Psoas muscle (tissue), 8 donors: Measurements from ENCODE around the gene WDR5. TPM values are rescaled to one million over a fixed set of nuclear protein-coding genes. Genes with fewer than 3 reads are reported as not detected.
A peak's percentile ranks its signal among the peaks of the same experiment; 100 is the strongest.

Source experiments
- ATAC-seq, 4 donors: fragments of 200-7000 bp; cut with Tn5 transposase; one replicate each; pipeline ENCODE4 v1.9.1; 2020; ENCODE audit warnings: moderate library complexity in 3 of 4, mild to moderate bottlenecking in 2 of 4
- DNase-seq, 2 donors: peaks; one replicate each; pipeline ENCODE4 v3.0.0-alpha.2; 2020
- H3K27ac ChIP-seq: fragments of 200-600 bp; one replicate; pipeline ENCODE4 v1.8.0; 2022
- H3K27me3 ChIP-seq, 3 donors: fragments of 200-600 bp in 1 of 3; one replicate each; pipeline versions ENCODE4 v1.6.1 to v1.8.0; 2013 to 2022; ENCODE audit warnings: low read length in 2 of 3, mild to moderate bottlenecking in 2 of 3, moderate library complexity in 1 of 3; ENCODE audit not compliant: insufficient read depth in 3 of 3
- H3K36me3 ChIP-seq, 2 donors: fragments of 200-600 bp in 1 of 2; one replicate each; pipeline versions ENCODE4 v1.6.1 to v1.8.0; 2013 to 2022; ENCODE audit warnings: low read depth in 1 of 2, mild to moderate bottlenecking in 1 of 2, moderate library complexity in 1 of 2; ENCODE audit not compliant: insufficient read depth in 1 of 2
- H3K4me1 ChIP-seq: fragments of 200-600 bp; one replicate; pipeline ENCODE4 v1.8.0; 2022
- H3K4me3 ChIP-seq: fragments of 200-600 bp; one replicate; pipeline ENCODE4 v1.8.0; 2022; ENCODE audit warnings: mild to moderate bottlenecking
- H3K9me3 ChIP-seq: fragments of 200-600 bp; one replicate; pipeline ENCODE4 v1.8.0; 2022
- CTCF ChIP-seq: fragments of 200-600 bp; IDR thresholded peaks from one replicate; pipeline ENCODE4 v1.8.0; 2022; ENCODE audit warnings: antibody characterized with exemption
- WGBS, 3 donors: extraction: QIAGEN DNeasy Blood & Tissue Kit; methylation state at CpG; one replicate each; pipeline versions ENCODE4 v1.1.6 to v1.1.7; 2013; 5-methylcytosine and 5-hydroxymethylcytosine counted together
- intact Hi-C, 2 donors: fragments of 100-400 bp; cut with DNase I; formaldehyde crosslinking; loops; one replicate each; pipeline versions ENCODE4 v1.11.0 to v1.14.2; 2022
- polyA plus RNA-seq, 3 donors: library from polyadenylated mRNA; stranded (reverse); fragments of 200-250 nt; gene quantifications; one replicate each; pipeline ENCODE4 v1.2.3, GENCODE V29; 2013
- total RNA-seq, 4 donors: library from RNA; stranded (reverse); fragmentation: NEBNext Ultra II Directional in 2 of 4; extraction: Animal tissue kit (Norgen Biotek cat#: 25700) in 2 of 4; gene quantifications; one replicate each; pipeline versions ENCODE4 v1.2.1 to v1.2.4, GENCODE V29; 2021 to 2023
- donor health status: healthy with polysubstance abuse.
- donor health status: DM: no; HTN: no; CAD: no; lungs with moderate emphysema.
- donor health status: Bipolar disorder and iron deficiency.
- donor health status: healthy.
- donor health status: DM: yes; HTN: yes; CAD: no.
- donor health status: DM: no; HTN: no; CAD: no.
- donor health status: DM: no; HTN: no; CAD: no.
- donor health status: DM: yes; HTN: yes; CAD: no.

WDR5 gene
- total and polyA plus RNA-seq, 7 donors = 21.4 to 52.0 (median 30.1) TPM

- peak in 1 of 2 donors; percentile 40 for DNase-seq
- no peak overlapping the region for H3K27ac ChIP-seq
- WGBS, 3 donors = 62 to 79% (median 70%) methylated on average over 13 of the region's 13 CpGs
- no peak for TF ChIP-seq CTCF
- intact Hi-C loops = no loop called here
- no peaks in the 10 kb centered on the region for H3K27me3 ChIP-seq
- H3K4me1 ChIP-seq = peaks cover 10% of the 10 kb centered on the region
- ATAC-seq = no peak
- no peak overlapping the region for H3K4me3 ChIP-seq
- H3K36me3 ChIP-seq = no peaks in the 10 kb centered on the region
- H3K9me3 ChIP-seq = no peaks in the 10 kb centered on the region
These were observed 8.8 kb upstream of the WDR5 start for GRCh38 chr9:134127065-134127580.

GRCh38 chr9:134127616-134128015 lies 8.3 kb upstream of the WDR5 start:
- Histone ChIP-seq H3K4me3 (no peak overlapping the region), H3K27ac (no peak overlapping the region), H3K4me1 (peaks cover 10% of the 10 kb centered on the region), H3K36me3 (no peaks in the 10 kb centered on the region), H3K9me3 (no peaks in the 10 kb centered on the region), H3K27me3 (no peaks in the 10 kb centered on the region)
- WGBS, 3 donors = 84 to 97% (median 94%) methylated on average over 11 to 12 of the region's 12 CpGs
- intact Hi-C loops = no loop called here
- DNase-seq = no peak
- TF ChIP-seq CTCF = no peak
- ATAC-seq = no peak

DNA sequence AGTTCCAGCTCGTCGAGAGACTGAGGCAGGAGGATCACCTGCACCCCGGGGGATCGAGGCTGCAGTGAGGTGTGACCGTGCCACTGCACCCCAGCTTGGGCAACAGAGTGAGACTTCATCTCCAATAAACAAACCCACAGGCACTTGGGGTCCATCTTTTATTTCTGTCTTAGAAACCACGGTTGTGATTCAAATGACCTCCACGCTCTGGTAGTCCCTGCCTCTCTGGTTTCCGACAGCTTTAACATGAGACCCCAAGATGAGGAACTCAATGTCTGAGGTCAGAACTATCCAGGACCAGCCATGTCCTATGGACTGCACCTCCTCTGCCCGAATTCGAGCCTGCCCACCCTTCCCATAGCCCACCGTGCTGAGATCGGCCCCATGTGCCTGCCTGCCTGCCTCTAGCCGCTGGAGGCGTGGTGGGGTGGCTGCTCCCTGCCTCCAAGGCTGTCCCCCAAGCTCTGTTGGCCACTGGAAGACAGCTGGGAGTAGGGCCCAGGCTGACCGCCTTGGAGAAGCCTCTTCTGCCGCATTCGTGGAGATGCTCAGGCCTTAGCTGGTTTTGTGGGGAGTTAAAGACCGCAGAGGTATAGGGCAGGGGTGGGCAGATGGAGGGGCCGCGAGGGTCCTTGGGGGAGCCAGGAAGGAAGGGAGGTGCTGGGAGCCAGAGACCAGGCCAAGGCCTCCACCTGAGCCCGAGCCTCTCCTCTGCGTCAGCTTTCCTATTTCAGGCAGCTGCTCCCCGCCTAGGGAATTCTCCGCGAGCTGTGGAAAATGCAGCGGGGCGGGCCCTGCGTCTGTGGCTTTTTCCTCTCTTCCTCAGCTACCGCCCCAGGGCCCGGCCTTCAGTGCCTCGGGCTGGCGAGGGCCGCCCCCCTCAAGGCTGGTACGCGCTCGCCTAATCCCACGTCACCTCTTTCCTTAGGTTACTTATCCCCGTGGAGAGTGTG lies 6.9 kb upstream of the WDR5 start:
- peaks cover 10% of the 10 kb centered on the region for H3K4me1 ChIP-seq
- H3K4me3 ChIP-seq = no peak overlapping the region
- DNase-seq = peak in 1 of 2 donors; percentile 73
- ATAC-seq = peak in 1 of 4 donors; percentile 55
- WGBS, 3 donors = 56 to 62% (median 58%) methylated on average over 34 to 38 of the region's 38 CpGs
- intact Hi-C loops = no loop called here
- peak overlapping the region; percentile 16 for H3K27ac ChIP-seq
- no peak for TF ChIP-seq CTCF
- H3K9me3 ChIP-seq = no peaks in the 10 kb centered on the region
- H3K27me3 ChIP-seq = no peaks in the 10 kb centered on the region
- no peaks in the 10 kb centered on the region for H3K36me3 ChIP-seq

- intact Hi-C loops = loop anchor here in 1 of 2 donors (10.0 kb wide), 2 partner anchors 66 to 1374 kb away; partner anchors contain the start of genes BRD3 and MRPS2
- TF ChIP-seq CTCF = no peak
- H3K27me3 ChIP-seq = no peaks in the 10 kb centered on the region
- 24 to 34% (median 31%) methylated on average over 19 to 23 of the region's 23 CpGs for WGBS, 3 donors
- H3K4me1 ChIP-seq = peaks cover 20% of the 10 kb centered on the region
- ATAC-seq (peak in 3 of 4 donors; percentile 43 to 57 (median 48)), DNase-seq (peak; percentile 55 to 79)
- H3K27ac ChIP-seq = no peak overlapping the region
- H3K9me3 ChIP-seq = no peaks in the 10 kb centered on the region
- no peaks in the 10 kb centered on the region for H3K36me3 ChIP-seq
- H3K4me3 ChIP-seq = peak overlapping the region; percentile 35
These were observed 5.1 kb upstream of the WDR5 start for GRCh38 chr9:134130503-134131375.
